Measurements from ENCODE around the gene PTK6. TPM values are rescaled to one million over a fixed set of nuclear protein-coding genes. Genes with fewer than 3 reads are reported as not detected.
A peak's percentile ranks its signal among the peaks of the same experiment; 100 is the strongest.

The PTK6 gene
- total RNA-seq, 1 donor from 2014 or later = not detected

GRCh38 chr20:63497946-63498935, 38.9 kb downstream of the PTK6 start:
- no peak for DNase-seq (ENCODE audit: low spot score)

DNA sequence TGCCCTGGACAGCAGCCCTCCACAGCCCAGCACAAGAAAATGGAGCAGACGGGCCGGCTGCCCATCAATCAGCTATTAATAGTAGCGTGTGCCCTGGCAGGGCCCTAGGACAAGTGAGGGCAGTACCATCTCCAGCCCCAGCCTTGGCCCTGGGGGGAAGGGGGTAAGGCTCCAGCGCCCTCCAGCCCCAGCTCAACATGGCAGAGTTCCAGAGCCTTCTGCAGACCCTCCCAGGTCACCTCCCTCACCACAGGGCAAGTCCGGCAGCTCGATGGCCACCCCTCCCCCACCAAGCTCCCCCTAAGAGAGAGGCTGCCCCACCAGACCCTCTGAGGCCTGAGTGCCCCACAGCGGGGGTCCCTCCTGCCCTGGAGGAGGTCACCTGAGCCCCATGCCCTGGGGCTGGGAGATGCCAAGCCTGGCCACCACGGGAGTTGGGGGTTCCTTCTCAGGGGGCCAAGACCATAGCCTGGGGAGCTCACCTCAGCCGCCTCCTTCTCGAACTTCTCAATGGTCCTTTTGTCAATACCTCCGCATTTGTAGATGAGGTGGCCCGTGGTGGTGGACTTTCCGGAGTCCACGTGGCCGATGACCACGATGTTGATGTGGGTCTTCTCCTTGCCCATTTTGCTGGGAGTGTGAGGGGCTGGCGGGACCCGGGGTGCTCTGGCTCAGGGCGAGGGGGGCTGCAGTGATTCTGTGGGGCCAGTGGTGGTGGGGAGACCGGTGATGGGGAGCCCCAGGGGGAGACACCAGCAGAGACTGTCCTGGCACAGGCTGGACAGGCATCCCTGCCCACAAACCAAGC, 39.8 kb downstream of the PTK6 start:
- peaks cover 5% of the 10 kb centered on the region for H3K36me3 Mint-ChIP-seq (ENCODE audit: low read depth, unreplicated experiment)
- no peak overlapping the region for H3K4me3 Mint-ChIP-seq (ENCODE audit: unreplicated experiment)
- H3K4me1 Mint-ChIP-seq (ENCODE audit: unreplicated experiment) = peaks cover 2% of the 10 kb centered on the region
- no peak overlapping the region for H3K27ac Mint-ChIP-seq (ENCODE audit: unreplicated experiment)
- TF ChIP-seq CTCF (IDR thresholded peaks at IDR 0.05; ENCODE audit: unreplicated experiment) = no peak
- no peak for DNase-seq (ENCODE audit: low spot score)
- H3K9me3 Mint-ChIP-seq (ENCODE audit: unreplicated experiment) = no peaks in the 10 kb centered on the region
- H3K27me3 Mint-ChIP-seq (ENCODE audit: unreplicated experiment) = peaks cover 8% of the 10 kb centered on the region

More at GRCh38 chr20:63497946-63498935, 38.9 kb downstream of the PTK6 start:
- TF ChIP-seq CTCF (IDR thresholded peaks at IDR 0.05; ENCODE audit: unreplicated experiment) = no peak
- Mint-ChIP-seq H3K36me3 (ENCODE audit: low read depth, unreplicated experiment) (no peaks in the 10 kb centered on the region), H3K27ac (ENCODE audit: unreplicated experiment) (no peak overlapping the region), H3K9me3 (ENCODE audit: unreplicated experiment) (no peaks in the 10 kb centered on the region), H3K4me1 (ENCODE audit: unreplicated experiment) (peaks cover 2% of the 10 kb centered on the region), H3K27me3 (ENCODE audit: unreplicated experiment) (peaks cover 7% of the 10 kb centered on the region), H3K4me3 (ENCODE audit: unreplicated experiment) (no peak overlapping the region)

DNA sequence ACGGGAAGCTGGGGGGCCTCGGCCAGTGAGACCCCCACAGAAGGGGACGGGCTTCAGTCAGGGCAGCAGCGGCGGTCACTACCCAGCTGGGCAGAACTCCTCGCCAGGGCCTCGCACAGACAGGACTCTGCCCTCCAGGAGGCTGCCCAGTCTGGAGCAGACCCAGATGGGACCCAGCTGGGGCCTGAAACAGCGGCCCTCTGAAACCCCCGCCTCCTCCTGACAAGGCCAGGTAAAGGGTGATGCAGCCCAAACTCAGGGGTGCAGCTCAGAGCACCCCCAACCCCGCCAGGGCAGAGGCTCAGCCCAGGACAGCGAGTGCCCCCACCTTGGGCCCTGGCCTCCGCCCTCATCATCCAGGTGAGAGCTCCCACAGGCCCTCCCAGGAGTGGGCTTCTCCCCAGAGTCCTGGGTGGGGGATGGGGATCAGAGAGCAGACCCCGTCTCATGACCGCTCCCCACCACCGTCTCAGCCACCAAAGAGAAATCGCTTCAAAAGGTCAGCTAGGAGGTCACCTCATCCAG, 40.5 kb downstream of the PTK6 start:
- Mint-ChIP-seq H3K36me3 (ENCODE audit: low read depth, unreplicated experiment) (peaks cover 12% of the 10 kb centered on the region), H3K4me1 (ENCODE audit: unreplicated experiment) (peaks cover 2% of the 10 kb centered on the region), H3K9me3 (ENCODE audit: unreplicated experiment) (no peaks in the 10 kb centered on the region), H3K27ac (ENCODE audit: unreplicated experiment) (no peak overlapping the region), H3K27me3 (ENCODE audit: unreplicated experiment) (peaks cover 11% of the 10 kb centered on the region), H3K4me3 (ENCODE audit: unreplicated experiment) (no peak overlapping the region)
- TF ChIP-seq CTCF (IDR thresholded peaks at IDR 0.05; ENCODE audit: unreplicated experiment) = no peak
- no peak for DNase-seq (ENCODE audit: low spot score)

DNA sequence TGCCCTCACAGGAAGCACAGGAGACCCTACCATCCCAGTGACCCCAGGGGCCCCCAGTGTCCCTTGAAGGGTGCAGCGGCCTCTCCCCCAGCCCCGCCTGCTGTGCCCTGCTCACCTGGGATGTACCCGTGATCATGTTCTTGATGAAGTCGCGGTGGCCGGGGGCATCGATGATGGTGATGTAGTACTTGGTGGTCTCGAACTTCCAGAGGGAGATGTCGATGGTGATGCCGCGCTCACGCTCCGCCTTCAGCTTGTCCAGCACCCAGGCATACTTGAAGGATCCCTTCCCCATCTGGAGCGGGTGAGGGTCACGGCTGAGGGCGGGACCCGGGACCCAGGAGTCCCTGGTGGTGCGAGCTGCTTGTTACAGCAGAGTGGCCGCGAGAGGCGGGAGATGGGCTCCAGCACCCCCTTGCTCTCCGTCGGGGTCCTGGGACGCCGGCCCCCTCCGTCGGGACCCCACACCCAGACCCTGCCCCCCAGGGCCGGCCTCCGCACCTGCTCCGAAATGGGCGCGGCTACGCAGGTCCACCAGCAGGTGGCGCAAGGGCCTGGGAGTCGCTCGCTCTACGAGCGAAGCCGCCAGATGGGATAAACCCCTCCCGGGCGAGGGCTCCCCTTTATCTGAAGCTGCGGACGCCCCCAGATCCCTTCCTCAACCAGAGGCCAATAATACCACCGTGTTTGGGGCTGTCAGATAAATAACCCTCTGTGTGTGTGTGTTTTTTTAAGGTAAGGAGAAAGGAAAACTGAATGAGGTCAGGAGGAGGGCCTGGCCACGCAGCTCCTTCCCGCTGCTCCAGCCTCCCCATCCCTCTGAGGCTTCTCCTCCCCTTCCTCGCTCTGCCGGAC, 41.2 kb downstream of the PTK6 start:
- DNase-seq (ENCODE audit: low spot score) = peak; percentile 82
- no peaks in the 10 kb centered on the region for H3K9me3 Mint-ChIP-seq (ENCODE audit: unreplicated experiment)

More for the DNA sequence above, 41.2 kb downstream of the PTK6 start:
- Mint-ChIP-seq H3K36me3 (ENCODE audit: low read depth, unreplicated experiment) (peaks cover 15% of the 10 kb centered on the region), H3K4me1 (ENCODE audit: unreplicated experiment) (no peaks in the 10 kb centered on the region), H3K4me3 (ENCODE audit: unreplicated experiment) (no peak overlapping the region), H3K27ac (ENCODE audit: unreplicated experiment) (no peak overlapping the region), H3K27me3 (ENCODE audit: unreplicated experiment) (peaks cover 13% of the 10 kb centered on the region)
- peak; percentile 90 for TF ChIP-seq CTCF (IDR thresholded peaks at IDR 0.05; ENCODE audit: unreplicated experiment)
